ENCODE data around the gene PLD4.

- TF ChIP-seq, protein P1, sequence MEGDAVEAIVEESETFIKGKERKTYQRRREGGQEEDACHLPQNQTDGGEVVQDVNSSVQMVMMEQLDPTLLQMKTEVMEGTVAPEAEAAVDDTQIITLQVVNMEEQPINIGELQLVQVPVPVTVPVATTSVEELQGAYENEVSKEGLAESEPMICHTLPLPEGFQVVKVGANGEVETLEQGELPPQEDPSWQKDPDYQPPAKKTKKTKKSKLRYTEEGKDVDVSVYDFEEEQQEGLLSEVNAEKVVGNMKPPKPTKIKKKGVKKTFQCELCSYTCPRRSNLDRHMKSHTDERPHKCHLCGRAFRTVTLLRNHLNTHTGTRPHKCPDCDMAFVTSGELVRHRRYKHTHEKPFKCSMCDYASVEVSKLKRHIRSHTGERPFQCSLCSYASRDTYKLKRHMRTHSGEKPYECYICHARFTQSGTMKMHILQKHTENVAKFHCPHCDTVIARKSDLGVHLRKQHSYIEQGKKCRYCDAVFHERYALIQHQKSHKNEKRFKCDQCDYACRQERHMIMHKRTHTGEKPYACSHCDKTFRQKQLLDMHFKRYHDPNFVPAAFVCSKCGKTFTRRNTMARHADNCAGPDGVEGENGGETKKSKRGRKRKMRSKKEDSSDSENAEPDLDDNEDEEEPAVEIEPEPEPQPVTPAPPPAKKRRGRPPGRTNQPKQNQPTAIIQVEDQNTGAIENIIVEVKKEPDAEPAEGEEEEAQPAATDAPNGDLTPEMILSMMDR (conservative IDR thresholded peaks at IDR 0.05 in 1 of 2, IDR thresholded peaks at IDR 0.05 in 1 of 2; ENCODE audit: low read depth in 1 of 2, low read length in 2 of 2): no peak
- TF ChIP-seq EZH2 (IDR thresholded peaks at IDR 0.05; ENCODE audit: low read length, missing control alignments): no peak
Measured at GRCh38 chr14:104968153-104968527, 43.5 kb downstream of the PLD4 start.

Data from fibroblast of lung (primary cell).